ENCODE data around the gene JPH3.
"Not testable (repeated sequence)": the region's sequence is repeated elsewhere in the genome, so short reads cannot be mapped to it uniquely, and the experiment has no call there.

JPH3 gene

GRCh38 chr16:87700406-87701077 lies 98.2 kb downstream of the JPH3 start:
- DNase-seq = no peak

- no peak for DNase-seq
Measured at GRCh38 chr16:87701078-87701460, 98.8 kb downstream of the JPH3 start.

DNA sequence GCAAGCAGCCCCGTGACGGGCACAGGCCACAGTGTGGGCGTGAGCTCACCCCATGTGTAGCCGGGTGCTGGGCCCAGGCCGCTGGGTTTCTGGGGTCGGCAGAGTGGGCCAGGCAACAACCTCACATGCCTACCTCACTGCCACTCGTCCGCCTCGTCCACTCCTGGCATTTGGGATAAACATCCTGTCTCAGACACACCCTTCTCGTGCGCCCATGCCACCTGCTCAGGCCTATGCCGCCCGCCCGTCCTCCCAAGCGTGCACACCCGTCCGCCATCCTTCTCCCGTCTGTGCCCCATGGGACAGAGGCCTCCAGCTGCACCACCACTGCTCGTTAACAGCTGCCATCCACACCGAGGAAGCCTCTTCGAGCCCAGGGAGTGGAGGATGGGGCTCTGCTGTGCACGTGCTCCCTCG lies 99.2 kb downstream of the JPH3 start:
- DNase-seq = no peak

- peak in 1 of 2 experiments; percentile 20 for DNase-seq
Measured at GRCh38 chr16:87702325-87702811, 100.1 kb downstream of the JPH3 start.

- DNase-seq = no peak
Measured at GRCh38 chr16:87703071-87703470, 100.8 kb downstream of the JPH3 start.

DNA sequence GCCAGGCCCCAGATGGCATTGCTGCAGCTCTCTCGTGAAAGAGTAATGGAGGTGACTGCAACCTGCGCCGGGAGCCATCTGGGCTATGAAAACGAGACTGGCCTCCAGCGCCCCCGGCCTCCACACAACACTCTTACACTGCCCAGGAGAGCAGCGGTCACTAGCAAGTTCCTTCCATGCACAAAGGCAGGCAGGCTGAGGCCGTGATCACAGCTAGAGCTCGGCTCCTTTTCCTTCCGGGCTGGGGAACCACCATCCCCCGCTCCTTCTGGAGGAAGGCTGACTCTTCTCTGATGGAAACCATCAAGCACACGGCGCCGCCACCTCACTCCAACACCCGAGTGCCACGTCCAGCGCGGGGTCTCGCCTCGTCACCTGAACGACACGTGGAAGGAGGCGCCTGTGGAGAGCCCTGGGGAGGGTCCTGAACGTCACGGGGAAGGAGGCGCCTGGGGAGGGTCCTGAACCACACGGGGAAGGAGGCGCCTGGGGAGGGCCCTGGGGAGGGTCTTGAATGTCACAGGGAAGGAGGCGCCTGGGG lies 101.6 kb downstream of the JPH3 start:
- no peak for DNase-seq

GRCh38 chr16:87704754-87705353 lies 102.5 kb downstream of the JPH3 start:
- no peak for DNase-seq

DNA sequence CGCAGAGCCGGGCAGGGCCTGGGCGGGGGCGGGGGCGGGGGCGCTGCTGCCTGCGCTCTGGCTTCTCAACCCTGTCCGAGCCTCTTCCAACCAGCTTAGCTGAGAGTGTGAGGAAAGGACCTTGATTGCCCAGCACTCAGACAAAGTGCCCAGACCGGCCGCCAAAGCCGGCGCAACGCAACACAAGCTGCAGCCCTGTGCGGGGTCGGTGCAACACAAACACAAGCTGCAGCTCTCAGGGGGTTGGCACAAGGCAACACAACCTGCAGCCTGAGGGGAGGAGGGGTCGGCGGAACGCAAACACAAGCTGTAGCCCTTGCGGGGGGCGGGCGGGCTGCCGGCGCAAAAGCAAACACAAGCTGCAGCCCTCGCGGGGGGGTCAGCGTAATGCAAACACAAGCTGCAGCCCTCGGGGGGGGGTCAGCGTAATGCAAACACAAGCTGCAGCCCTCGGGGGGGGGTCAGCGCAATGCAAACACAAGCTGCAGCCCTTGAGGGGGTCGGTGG lies 103.5 kb downstream of the JPH3 start:
- DNase-seq = no peak

- DNase-seq = no peak
Measured at GRCh38 chr16:87706278-87707000, 104.1 kb downstream of the JPH3 start.

DNA sequence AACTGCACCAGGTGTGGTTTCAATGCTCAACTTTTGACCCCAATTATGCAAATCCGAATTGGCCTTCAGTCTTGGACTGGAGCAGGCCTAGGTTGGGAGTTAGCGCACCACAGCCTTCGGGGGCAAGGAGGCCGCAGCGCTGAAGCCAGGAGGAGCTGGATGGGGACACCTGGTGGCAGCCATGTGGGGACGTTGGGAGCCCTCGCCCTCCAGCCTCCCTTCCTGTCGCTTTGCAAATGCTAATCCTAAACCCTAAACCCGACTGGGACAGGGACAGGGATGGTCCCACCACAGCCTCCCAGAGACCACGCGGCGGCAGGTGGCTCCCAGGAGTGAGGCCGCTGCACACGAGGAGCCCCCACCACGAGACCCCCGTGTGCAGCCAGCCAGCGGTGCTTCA lies 104.8 kb downstream of the JPH3 start:
- DNase-seq = peak in 1 of 2 experiments; percentile 28

DNA sequence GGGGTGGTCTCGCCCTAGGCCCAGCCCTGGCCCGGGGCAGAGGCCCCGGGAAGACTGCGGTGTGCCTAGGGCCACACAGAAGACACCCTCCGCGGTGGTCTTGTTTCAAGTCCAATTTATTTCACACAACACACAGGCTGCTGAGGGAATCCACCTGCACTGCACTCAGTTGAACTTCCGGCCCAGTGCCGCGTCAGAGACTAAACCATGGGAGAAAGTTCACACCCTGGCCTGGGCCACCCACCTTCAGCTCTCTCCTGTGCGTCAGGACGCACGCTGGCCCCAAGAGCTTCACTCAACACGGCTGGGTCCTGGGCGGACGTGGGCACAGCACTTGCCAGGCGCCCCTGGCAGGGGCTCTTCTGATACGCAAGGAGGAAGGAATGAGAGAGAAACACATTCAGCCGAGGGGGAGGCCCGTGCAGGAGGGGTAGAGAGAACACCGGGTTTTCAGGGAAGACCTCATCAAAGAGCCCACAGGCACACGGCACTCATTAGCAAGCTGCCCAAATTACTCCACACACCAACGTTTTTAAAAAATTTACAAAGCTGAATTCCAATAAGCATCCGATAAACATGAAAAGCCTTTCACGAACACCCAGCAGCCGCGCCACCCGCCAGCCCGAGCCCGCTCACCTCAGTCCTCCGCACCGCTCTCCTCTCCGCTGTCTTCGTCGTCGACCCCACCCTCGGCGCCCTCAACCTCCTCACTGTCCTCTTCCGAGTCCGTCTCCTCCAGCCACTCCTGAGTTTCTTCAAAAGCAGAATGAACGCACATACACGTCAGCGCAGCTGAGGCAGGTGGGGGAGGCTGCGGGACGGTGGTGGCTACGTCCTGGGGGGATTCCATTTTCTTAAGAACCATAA lies 105.6 kb downstream of the JPH3 start:
- DNase-seq = no peak

DNA sequence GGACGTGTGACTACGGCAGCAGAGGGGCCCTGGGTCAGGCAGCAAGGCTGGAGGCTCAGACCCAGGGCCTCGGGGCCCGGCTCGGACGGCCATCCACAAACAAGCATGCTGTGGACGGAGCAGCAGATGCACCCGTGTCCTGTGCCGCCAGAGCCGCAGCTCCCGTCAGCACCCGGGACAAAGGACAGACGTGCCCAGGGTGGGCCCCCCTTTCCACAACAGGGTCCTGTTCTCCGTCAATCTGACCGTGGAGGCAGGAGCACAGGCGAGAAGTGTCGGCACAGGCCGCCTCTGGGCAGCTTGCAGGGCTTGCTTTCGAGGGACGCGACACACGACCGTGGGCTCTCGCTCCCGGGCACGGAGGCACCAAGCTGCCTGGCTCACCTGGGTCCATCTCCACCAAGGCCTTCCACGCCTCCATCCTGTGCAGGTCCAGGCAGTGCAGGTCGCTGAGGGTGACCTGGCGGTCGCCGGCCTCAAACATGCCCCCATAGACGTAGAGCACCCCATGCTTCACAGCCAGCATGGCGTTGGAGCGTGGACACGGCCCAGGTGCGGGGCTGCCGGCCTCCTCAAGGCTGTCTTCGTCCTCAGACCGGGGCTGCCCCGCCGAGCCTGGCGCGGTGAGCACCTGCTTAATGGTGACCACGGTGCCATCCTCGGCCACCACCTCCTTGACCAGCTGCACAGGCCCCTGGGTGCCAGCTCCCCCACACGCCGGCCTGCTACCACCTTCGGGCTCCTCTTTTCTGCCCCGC lies 106.8 kb downstream of the JPH3 start:
- DNase-seq = no peak

DNA sequence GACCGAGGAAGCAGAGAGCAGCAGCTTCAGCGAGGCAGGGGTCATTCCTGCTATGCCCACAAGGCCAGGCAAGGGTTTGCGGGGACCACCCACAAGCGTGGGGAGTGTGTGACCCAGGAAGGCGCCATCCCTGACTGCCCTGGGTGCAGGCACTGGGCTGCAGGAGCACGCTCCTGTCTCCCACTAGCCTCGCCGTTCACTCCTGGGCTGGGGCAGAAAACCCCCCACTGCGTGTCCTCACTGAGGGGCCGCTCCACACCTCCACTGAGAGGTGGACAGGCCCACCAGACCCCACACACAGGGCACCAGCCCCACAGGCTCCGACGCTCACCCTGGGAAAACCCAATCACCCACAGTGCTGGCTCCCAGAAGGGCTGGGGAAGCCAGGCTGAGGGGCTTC lies 107.4 kb downstream of the JPH3 start:
- no peak for DNase-seq

DNA sequence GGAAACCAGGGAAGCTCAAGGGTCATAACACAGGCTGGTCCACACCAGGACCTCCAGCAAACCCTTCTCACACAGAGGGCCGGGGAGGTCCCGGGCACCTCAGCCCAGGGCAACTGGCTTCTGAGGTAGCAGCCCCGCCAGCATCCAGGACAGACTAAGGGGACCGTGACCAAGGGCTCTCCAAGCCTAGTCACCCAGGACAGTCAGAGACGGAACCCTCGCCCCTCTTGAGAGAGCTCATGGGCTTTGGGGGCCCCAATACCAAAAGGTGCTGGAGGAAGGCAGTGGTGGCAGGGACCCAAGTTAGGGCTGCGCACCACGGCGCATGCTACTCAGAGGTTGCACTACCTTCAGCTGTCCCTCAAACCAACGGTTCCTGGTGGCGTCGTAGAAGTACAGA lies 108.6 kb downstream of the JPH3 start:
- DNase-seq = no peak

DNA sequence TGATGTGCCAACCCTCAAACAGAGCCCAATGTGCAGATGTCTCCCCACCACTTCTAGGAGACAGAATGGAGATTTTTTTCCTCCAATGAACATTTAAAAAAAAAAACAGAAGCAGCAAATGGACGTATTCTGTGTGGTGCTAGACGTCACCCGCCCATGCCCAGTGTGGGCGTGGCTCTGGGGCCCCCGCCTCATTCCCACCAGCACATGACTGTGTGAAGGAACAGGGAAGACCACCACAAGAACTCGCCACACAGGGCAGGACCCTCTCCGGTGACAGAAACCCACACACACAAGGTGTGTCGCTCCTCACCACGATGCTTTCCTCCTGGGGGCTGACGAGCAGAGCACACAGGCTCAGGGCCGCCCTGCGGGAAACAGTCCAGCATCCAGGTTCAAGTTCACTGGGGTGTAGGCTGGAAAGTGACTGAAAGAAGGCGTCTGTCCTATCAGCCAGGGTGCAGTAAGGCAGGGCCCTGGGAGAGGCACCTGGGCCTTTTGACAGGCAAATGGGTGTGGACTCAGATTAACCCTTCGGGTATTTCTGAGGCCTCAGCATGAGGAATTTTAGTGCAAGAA lies 110.0 kb downstream of the JPH3 start:
- no peak for DNase-seq

- DNase-seq = no peak
Measured at GRCh38 chr16:87713451-87714229, 111.3 kb downstream of the JPH3 start.

- no peak for DNase-seq
Measured at GRCh38 chr16:87715231-87715630, 112.9 kb downstream of the JPH3 start.

DNA sequence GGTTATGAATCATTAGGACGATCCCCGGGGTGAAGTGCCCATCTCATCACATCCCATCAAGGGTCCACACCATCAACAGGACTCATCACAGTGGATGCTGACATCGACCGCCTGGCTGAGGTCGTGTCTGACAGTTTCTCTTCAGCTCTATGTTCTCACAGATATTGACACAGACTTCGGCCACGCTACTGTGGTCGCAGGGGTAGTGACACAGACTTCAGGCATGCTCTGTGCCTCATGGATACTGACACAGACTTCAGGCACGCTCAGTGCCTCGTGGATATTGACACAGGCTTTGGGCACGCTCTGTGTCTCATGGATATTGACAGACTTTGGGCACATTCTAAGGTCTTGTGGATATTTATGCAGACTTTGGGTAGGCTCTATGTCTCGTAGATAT lies 113.3 kb downstream of the JPH3 start:
- no peak for DNase-seq

DNA sequence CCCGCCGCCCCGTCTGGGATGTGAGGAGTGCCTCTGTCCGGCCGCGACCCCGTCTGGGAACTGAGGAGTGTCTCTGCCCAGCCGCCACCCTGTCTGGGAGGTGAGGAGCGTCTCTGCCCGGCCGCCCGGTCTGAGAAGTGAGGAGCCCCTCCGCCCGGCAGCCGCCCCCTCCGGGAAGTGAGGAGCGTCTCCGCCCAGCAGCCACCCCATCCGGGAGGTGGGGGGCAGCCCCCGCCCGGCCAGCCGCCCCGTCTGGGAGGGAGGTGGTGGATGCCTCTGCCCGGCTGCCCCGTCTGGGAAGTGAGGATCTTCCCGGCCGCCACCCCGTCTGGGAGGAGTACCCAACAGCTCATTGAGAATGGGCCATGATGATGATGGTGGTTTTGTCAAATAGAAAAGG lies 116.5 kb downstream of the JPH3 start:
- DNase-seq = not testable (repeated sequence)

GRCh38 chr16:87720446-87720845 lies 118.1 kb downstream of the JPH3 start:
- no peak for DNase-seq

Measured in NCI-H526 (cell line).